Keratinocyte (primary cell): Measurements from ENCODE around the gene BBX. TPM values are rescaled to one million over a fixed set of nuclear protein-coding genes. Genes with fewer than 3 reads are reported as not detected.

Experiments used
- DNase-seq: peaks from one replicate; pipeline ENCODE4 v3.0.0-alpha.2; 2011; ENCODE audit warnings: low read depth, missing footprints, low spot score
- FAIRE-seq: peaks from 2 replicates; lab custom pipeline; 2011; peaks lifted over from hg19 to GRCh38; lab: Jason Lieb, UNC
- H2AFZ ChIP-seq: 2 replicates; pipeline ENCODE4 v1.6.0; 2012; ENCODE audit warnings: low read length, control low read depth, inconsistent platforms; ENCODE audit not compliant: control insufficient read depth
- H3K27ac ChIP-seq: 2 replicates; pipeline ENCODE4 v1.5.1; 2011; ENCODE audit warnings: low read length; ENCODE audit not compliant: control insufficient read depth, insufficient read depth
- H3K27me3 ChIP-seq: 3 replicates; pipeline ENCODE4 v1.6.0; 2011; ENCODE audit warnings: low read length; ENCODE audit not compliant: control insufficient read depth, insufficient read depth; ENCODE audit errors: extremely low read depth
- H3K36me3 ChIP-seq, 2 experiments: 2 replicates in 1 of 2; 3 replicates in 1 of 2; pipeline ENCODE4 v1.5.1; 2011; ENCODE audit warnings: low read length in 2 of 2, mild to moderate bottlenecking in 1 of 2; ENCODE audit not compliant: control insufficient read depth in 2 of 2, insufficient read depth in 2 of 2; ENCODE audit errors: extremely low read depth in 1 of 2
- H3K4me1 ChIP-seq: 3 replicates; pipeline ENCODE4 v1.5.1; 2011; ENCODE audit warnings: low read length; ENCODE audit not compliant: control insufficient read depth, insufficient read depth; ENCODE audit errors: extremely low read depth
- H3K4me2 ChIP-seq: 3 replicates; pipeline ENCODE4 v1.6.0; 2011; ENCODE audit warnings: low read depth, low read length; ENCODE audit not compliant: control insufficient read depth, insufficient read depth; ENCODE audit errors: extremely low read depth
- H3K4me3 ChIP-seq, 3 experiments: fragments of 200-600 bp in 1 of 3; sonication (generic) in 1 of 3; 2 replicates in 2 of 3; 3 replicates in 1 of 3; pipeline ENCODE4 v1.5.1; 2011 to 2016; ENCODE audit warnings: low read length in 3 of 3, mild to moderate bottlenecking in 3 of 3, control low read depth in 2 of 3, inconsistent platforms in 1 of 3, low read depth in 1 of 3, mixed read lengths in 1 of 3, mixed run types in 1 of 3, moderate library complexity in 1 of 3; ENCODE audit not compliant: control insufficient read depth in 2 of 3, insufficient read depth in 2 of 3; ENCODE audit errors: extremely low read depth in 1 of 3
- H3K79me2 ChIP-seq: 2 replicates; pipeline ENCODE4 v1.6.0; 2012; ENCODE audit warnings: low read length; ENCODE audit not compliant: control insufficient read depth, insufficient read depth
- H3K9ac ChIP-seq: 3 replicates; pipeline ENCODE4 v1.6.0; 2011; ENCODE audit warnings: low read length; ENCODE audit not compliant: control insufficient read depth, insufficient read depth; ENCODE audit errors: extremely low read depth
- H3K9me1 ChIP-seq: 3 replicates; pipeline ENCODE4 v1.6.0; 2011; ENCODE audit warnings: low read length; ENCODE audit not compliant: control insufficient read depth, insufficient read depth; ENCODE audit errors: extremely low read depth
- H3K9me3 ChIP-seq: 2 replicates; pipeline ENCODE4 v1.5.1; 2012; ENCODE audit warnings: low read depth, low read length; ENCODE audit not compliant: control insufficient read depth
- H4K20me1 ChIP-seq: 3 replicates; pipeline ENCODE4 v1.6.0; 2011; ENCODE audit warnings: low read length; ENCODE audit not compliant: control insufficient read depth, insufficient read depth; ENCODE audit errors: extremely low read depth
- EZH2 ChIP-seq: IDR thresholded peaks from one replicate; pipeline ENCODE4 v1.6.1; 2012; ENCODE audit warnings: inconsistent platforms, mild to moderate bottlenecking, low read length, moderate library complexity
- dilution Hi-C: fragments of 300-500 bp; cut with MboI; formaldehyde crosslinking; loops from one replicate; pipeline ENCODE4 v1.7.0; 2020; ENCODE audit warnings: low sequenced_read_pairs; ENCODE audit not compliant: extremely low pct_ligation_motif_present
- polyA plus RNA-seq, 5 experiments: library from polyadenylated mRNA; depleted of rRNA in 3 of 5; stranded (reverse) in 3 of 5; stranded (forward) in 1 of 5; unstranded in 1 of 5; fragments of >200 nt; gene quantifications; 1 replicate in 1 of 5; 2 replicates in 3 of 5; 3 replicates in 1 of 5; pipeline versions ENCODE4 v1.2.1 to v1.2.3, GENCODE V29; 2011 to 2012; ENCODE audit warnings: missing spikeins in 2 of 5, low read depth in 1 of 5, low replicate concordance in 1 of 5
- TF ChIP-seq, protein P1 (sequence below), 3 experiments: IDR thresholded peaks in 1 of 3; conservative IDR thresholded peaks in 1 of 3; optimal IDR thresholded peaks in 1 of 3; 2 replicates in 2 of 3; 3 replicates in 1 of 3; pipeline versions ENCODE3 to v1.5.1; 2011; ENCODE audit warnings: low read length in 3 of 3, mild to moderate bottlenecking in 3 of 3, moderate library complexity in 2 of 3, control low read depth in 1 of 3, inconsistent platforms in 1 of 3; ENCODE audit not compliant: insufficient read depth in 2 of 3; ENCODE audit errors: extremely low read depth in 1 of 3

BBX gene
- polyA plus RNA-seq, 1 donor (not counting 4 experiments of a cell fraction or from before 2014, with no cell fraction given) = 43.4 TPM

DNA sequence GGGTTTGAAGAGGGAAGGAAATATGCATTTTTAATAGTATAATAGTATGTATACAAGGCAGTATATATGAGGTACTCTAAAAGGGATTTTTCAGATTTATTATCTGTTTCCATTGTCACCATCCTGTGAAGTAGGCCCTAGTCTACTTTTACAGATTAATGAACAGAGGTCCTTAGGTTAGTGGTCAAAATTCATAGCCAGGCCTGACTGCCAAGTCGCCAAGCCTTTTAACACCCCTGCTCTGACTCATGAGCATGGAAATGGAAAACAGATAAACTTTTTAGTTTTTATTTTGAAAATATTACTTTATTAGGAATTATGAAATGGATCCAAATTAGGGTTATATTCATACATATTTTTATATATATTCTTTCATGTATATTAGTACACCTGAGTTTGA is 146.9 kb downstream of the BBX start:
- no peak overlapping the region for H3K4me2 ChIP-seq

GRCh38 chr3:107670986-107671385 is 148.2 kb downstream of the BBX start:
- TF ChIP-seq, protein P1, sequence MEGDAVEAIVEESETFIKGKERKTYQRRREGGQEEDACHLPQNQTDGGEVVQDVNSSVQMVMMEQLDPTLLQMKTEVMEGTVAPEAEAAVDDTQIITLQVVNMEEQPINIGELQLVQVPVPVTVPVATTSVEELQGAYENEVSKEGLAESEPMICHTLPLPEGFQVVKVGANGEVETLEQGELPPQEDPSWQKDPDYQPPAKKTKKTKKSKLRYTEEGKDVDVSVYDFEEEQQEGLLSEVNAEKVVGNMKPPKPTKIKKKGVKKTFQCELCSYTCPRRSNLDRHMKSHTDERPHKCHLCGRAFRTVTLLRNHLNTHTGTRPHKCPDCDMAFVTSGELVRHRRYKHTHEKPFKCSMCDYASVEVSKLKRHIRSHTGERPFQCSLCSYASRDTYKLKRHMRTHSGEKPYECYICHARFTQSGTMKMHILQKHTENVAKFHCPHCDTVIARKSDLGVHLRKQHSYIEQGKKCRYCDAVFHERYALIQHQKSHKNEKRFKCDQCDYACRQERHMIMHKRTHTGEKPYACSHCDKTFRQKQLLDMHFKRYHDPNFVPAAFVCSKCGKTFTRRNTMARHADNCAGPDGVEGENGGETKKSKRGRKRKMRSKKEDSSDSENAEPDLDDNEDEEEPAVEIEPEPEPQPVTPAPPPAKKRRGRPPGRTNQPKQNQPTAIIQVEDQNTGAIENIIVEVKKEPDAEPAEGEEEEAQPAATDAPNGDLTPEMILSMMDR (optimal IDR thresholded peaks at IDR 0.05 in 1 of 3, IDR thresholded peaks at IDR 0.05 in 1 of 3, conservative IDR thresholded peaks at IDR 0.05 in 1 of 3; ENCODE audit: extremely low read depth in 1 of 3, insufficient read depth in 2 of 3, low read length in 3 of 3) = no peak
- TF ChIP-seq EZH2 = no peak
- H3K36me3 ChIP-seq = no peaks in the 10 kb centered on the region
- H3K4me2 ChIP-seq = no peak overlapping the region
- H3K27me3 ChIP-seq = no peaks in the 10 kb centered on the region
- H4K20me1 ChIP-seq = no peaks in the 10 kb centered on the region
- DNase-seq = no peak
- H3K79me2 ChIP-seq = no peaks in the 10 kb centered on the region
- no peak overlapping the region for H3K9ac ChIP-seq
- no peak overlapping the region for H3K4me3 ChIP-seq
- no peaks in the 10 kb centered on the region for H3K9me1 ChIP-seq
- no peak overlapping the region for H3K27ac ChIP-seq
- FAIRE-seq = no peak
- peaks cover 7% of the 10 kb centered on the region for H3K4me1 ChIP-seq
- no peak overlapping the region for H2AFZ ChIP-seq
- H3K9me3 ChIP-seq = no peaks in the 10 kb centered on the region
- dilution Hi-C loops = loop anchor here (5.0 kb wide), 1 partner anchor 71 kb away; no protein-coding TSS in a partner anchor

More for the DNA sequence above, 146.9 kb downstream of the BBX start:
- no peak overlapping the region for H3K27ac ChIP-seq
- no peak for DNase-seq
- no peaks in the 10 kb centered on the region for H4K20me1 ChIP-seq
- peaks cover 7% of the 10 kb centered on the region for H3K4me1 ChIP-seq
- FAIRE-seq = no peak
- dilution Hi-C loops = loop anchor here (5.0 kb wide), 1 partner anchor 73 kb away; no protein-coding TSS in a partner anchor
- H3K36me3 ChIP-seq = no peaks in the 10 kb centered on the region
- H3K9me1 ChIP-seq = no peaks in the 10 kb centered on the region
- no peaks in the 10 kb centered on the region for H3K79me2 ChIP-seq
- H3K9ac ChIP-seq = no peak overlapping the region
- H3K9me3 ChIP-seq = no peaks in the 10 kb centered on the region
- no peak overlapping the region for H3K4me3 ChIP-seq
- no peak overlapping the region for H2AFZ ChIP-seq
- TF ChIP-seq, protein P1 (optimal IDR thresholded peaks at IDR 0.05 in 1 of 3, IDR thresholded peaks at IDR 0.05 in 1 of 3, conservative IDR thresholded peaks at IDR 0.05 in 1 of 3; ENCODE audit: extremely low read depth in 1 of 3, insufficient read depth in 2 of 3, low read length in 3 of 3) = no peak
- no peak for TF ChIP-seq EZH2
- no peaks in the 10 kb centered on the region for H3K27me3 ChIP-seq
